Choroid plexus epithelial cell (primary cell): ENCODE measurements around the gene SIGLECL1.

ENCODE experiments used
- DNase-seq: peaks from one replicate; pipeline ENCODE4 v3.0.0-alpha.2; 2010; ENCODE audit warnings: low read depth
- H3K4me3 ChIP-seq: 2 replicates; pipeline ENCODE4 v1.5.1; 2011; ENCODE audit warnings: low read depth, mild to moderate bottlenecking, control low read depth, low read length, moderate library complexity
- CTCF ChIP-seq: conservative IDR thresholded peaks from 2 replicates; pipeline ENCODE4 v1.5.1; 2011; ENCODE audit warnings: low read depth, mild to moderate bottlenecking, control low read depth, inconsistent platforms, low read length, moderate library complexity

SIGLECL1 gene

GRCh38 chr19:51296336-51297093, 45.6 kb downstream of the SIGLECL1 start:
- no peak for TF ChIP-seq CTCF
- DNase-seq: no peak
- H3K4me3 ChIP-seq: no peak overlapping the region

- no peak for TF ChIP-seq CTCF
- DNase-seq: no peak
- H3K4me3 ChIP-seq: no peak overlapping the region
Measured at GRCh38 chr19:51297406-51297805, 46.5 kb downstream of the SIGLECL1 start.

- no peak for TF ChIP-seq CTCF
- H3K4me3 ChIP-seq: no peak overlapping the region
- DNase-seq: no peak
Measured at GRCh38 chr19:51301266-51301665, 50.4 kb downstream of the SIGLECL1 start.

GRCh38 chr19:51305479-51305878, 54.6 kb downstream of the SIGLECL1 start:
- no peak overlapping the region for H3K4me3 ChIP-seq
- no peak for DNase-seq
- TF ChIP-seq CTCF: no peak

GRCh38 chr19:51311351-51312257, 60.7 kb downstream of the SIGLECL1 start, which contains the start of gene IGLON5:
IGLON5 (plus strand) TSS chr19:51311644; CDS start chr19:51311848, 204 bp downstream.
- H3K4me3 ChIP-seq: no peak within 1 kb of the TSS
- no peak for DNase-seq
- no peak for TF ChIP-seq CTCF

GRCh38 chr19:51316688-51317087, 65.8 kb downstream of the SIGLECL1 start:
- TF ChIP-seq CTCF: no peak
- no peak overlapping the region for H3K4me3 ChIP-seq
- DNase-seq: no peak
